GM04504 (cell line): ENCODE measurements around the gene MAPK8IP1.

Experiments used
- DNase-seq: peaks from one replicate; pipeline ENCODE4 v3.0.0-alpha.2; 2012; ENCODE audit warnings: low read depth

Gene MAPK8IP1

GRCh38 chr11:45860348-45860747 lies 25.1 kb upstream of the MAPK8IP1 start:
- DNase-seq, result no peak

DNA sequence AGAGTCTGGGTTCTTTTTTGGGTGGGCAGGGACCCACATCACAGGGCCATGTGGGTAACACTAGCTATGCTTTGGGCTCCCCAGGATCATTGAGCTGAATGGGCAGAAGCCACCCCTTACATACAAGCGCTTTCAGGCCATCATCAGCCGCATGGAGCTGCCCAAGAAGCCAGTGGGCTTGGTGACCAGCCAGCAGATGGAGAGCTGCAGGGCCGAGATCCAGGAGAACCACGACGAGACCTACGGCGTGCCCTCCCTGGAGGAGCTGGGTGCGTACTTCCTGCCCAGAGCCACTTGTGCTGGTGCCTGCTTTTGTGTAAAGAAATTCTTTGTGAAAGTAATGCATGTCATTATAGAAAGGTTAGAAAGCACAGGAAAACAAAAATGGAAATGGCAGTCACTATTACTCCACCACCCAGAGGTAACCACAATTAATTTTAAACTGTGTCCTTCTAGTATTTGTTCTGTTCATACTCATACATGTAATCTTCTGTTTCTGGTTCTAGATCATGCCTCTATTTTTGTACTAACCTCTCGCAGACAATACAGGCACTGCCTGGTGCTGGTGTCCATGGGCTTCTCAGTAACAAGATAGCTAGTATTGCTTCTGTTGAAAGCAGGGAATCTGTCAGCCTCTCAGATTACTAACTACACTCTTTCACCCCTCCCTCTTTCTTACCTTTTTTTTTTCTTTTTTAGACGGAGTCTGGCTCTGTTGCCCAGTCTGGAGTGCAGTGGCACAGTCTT lies 24.5 kb upstream of the MAPK8IP1 start:
- no peak for DNase-seq

DNA sequence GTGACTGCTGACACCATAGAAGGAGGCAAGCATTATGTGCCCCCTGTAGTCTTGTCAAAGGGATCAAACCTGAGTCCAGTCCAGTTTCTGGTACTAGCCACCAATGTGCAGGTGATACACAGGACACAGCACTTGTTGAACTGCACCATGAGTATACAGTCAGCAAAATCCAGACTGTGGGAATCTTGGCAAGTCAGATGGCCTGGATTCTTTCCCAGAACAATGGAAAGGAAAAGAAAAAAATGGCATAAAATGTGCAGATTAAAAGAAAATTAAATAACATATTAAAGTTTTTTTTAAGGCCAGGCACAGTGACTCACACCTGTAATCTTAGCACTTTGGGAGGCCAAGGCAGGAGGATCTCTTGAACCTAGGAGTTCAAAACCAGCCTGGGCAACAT lies 21.4 kb upstream of the MAPK8IP1 start:
- DNase-seq, result no peak

GRCh38 chr11:45869551-45869950 lies 15.9 kb upstream of the MAPK8IP1 start:
- DNase-seq, result no peak

GRCh38 chr11:45870706-45871105 lies 14.7 kb upstream of the MAPK8IP1 start:
- no peak for DNase-seq

GRCh38 chr11:45871638-45872037 lies 13.8 kb upstream of the MAPK8IP1 start:
- DNase-seq, result no peak

DNA sequence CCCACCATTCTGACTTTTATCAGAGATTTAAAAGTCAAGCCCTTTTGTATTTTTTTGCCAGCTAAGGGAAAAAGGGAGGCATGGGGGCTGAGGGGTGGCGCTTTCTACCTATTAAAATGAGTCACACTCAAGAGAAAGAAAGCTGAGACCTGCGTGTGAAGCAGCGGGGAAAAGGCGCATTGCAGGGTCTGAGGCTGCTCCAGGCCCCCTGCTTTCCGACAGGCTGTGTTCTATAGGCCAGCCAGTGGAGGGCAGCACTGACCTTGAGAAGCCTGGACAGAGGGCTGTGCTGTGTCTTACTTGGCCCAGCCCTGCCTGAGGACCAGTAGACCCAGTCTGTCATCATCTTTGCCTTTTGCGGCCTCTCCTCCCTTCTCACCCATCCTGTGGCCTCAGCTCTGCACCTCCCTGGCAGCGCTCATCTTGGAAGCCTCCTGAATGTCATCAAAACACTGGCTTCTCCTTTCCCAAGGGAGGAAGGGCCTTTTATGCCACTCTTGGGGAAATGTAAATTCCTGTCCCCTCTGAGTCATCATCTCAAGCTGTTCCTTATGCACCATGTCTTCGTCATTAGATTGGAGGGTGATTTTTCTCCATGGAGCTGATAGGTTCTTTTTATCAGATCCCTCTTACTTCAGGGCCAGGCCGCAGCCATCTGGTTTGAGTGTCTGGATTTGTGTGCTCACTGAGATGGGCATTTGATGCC lies 12.6 kb upstream of the MAPK8IP1 start:
- peak; percentile 97 for DNase-seq

GRCh38 chr11:45876401-45876800 lies 9.1 kb upstream of the MAPK8IP1 start:
- no peak for DNase-seq

DNA sequence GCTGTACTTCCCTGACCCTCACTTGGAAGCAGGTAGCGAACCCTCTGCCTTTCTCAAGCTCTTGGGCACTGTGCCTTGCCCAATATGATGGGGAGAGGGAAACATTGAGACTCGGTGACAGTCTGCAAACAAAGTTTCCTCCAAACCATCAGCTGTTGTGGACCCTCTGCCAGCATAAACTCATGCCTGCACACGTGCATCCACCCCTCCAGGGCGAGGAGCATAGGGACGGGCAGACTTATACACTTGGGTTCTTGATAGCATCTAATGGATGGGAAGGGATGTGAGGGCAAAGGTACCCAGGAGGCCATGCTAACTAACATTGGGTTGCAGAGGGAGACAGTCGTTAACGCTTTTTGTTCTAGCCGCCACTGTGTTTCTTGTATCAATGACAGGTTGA lies 8.2 kb upstream of the MAPK8IP1 start:
- no peak for DNase-seq

DNA sequence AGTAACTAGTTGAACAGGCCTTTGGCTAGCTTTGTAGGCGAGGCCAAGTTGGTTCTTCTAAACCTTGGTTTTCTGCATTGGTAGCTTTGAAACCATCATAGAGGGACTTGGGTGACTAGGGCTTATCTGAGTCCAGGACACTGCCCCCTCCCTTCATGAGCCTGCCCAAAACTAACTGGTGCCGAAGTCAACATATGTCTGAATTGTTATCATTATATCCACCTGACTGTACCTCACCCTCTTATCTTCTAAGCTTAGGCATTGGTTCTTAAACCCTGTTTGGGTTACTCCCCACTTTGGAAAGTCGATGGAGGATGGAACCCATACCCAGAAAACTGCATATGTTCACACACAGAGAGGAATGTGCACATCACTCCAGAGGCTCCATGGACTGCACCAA lies 7.6 kb upstream of the MAPK8IP1 start:
- DNase-seq, result no peak

- no peak for DNase-seq
These were observed 5.4 kb upstream of the MAPK8IP1 start for GRCh38 chr11:45879803-45880686.

- no peak for DNase-seq
These were observed 4.5 kb upstream of the MAPK8IP1 start for GRCh38 chr11:45880772-45881570.

DNA sequence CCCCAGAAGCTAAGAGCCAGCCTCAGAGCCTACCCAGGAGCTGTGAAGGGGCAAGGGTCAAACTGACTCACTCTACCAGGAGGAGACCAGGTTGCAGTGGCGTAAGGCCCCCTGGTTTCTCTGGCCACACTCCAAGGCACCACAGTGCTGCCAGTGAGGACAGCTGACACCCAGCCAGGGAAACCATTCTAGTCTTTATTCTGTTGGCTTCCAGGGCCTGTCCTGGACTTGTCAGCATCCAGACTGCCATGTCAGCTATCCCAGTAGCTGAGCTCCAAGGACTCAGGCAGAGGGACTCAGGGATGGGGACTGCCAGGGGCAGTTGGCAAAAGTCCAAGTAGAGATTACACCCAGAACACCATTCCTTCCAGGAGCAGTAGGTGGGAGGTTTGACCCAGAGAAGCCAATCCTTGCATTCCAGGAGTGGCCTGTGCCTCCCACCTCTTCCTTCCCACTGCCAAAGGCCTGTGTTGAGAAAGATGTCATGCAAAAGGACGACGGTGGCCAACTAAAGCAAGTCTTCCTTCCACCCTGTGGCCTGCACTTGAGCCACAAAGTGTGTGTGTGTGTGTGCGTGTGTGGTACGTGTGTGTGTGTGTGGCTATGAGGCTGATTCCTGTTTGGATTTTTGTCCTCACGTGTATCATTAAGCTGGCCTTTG lies 3.6 kb upstream of the MAPK8IP1 start:
- DNase-seq, result no peak

DNA sequence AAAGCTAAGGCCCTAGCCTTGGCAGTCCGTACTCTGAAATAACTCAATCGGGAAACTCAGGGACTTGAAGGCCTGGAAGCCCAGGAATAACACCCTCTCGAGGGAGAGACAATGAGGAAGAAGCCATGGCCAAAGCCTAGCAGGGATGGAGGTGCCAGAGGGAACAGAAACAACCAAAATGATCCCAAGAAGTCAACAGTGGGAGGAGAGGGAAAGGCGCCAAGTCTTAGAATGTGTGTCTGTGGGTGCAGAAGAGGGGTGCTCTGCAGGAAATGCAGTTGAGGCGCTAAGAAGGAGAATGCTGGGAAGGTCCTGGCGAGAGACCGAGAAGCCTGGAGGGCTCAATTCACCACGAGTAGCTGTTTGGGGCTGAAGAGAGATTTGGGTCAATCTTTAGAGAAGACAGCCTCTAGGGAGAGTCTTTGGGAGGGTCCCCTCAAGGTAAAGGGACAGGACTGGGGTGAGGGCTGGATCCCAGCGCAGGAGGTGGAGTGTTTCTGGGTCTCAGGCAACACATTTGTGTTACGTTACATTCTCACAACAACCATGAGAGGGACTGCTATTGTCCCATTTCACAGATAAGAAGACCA lies 760 bp upstream of the MAPK8IP1 start:
- no peak for DNase-seq

- DNase-seq, result no peak
These were observed 670 bp downstream of the MAPK8IP1 start for GRCh38 chr11:45885921-45886721.

DNA sequence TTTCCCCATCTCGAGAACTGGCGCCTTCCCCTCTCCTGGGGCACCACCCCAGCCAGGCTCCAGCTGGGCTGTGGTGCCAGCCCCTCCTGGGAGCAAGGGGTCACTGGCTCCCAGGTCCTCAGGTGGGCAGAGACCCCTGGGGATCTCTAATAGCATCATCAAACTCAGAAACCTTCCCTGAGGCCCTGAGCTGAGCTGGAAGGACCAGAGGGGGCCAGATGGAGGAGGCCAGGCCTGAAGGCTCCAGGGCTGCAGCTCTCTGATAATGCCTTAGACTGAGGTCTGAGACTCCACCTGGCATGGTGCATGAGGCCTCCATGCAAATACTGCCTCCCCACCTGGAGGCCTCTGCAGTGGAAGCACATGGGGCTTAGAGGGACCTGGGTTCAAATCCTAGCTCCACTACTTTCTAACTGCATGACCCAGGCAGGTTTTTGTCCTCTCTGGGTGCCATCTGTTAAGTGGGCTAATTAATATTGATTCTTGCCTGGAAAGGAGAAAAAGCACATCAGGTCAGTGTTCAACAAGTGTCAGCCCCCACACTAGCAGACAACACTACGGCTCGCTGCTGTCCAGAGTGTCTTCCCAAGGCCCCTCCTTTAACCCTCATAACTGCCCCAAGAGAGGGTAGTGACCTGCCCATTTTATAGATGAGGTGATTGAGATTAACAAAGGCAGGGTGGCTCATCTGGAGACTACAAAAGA lies 1.5 kb downstream of the MAPK8IP1 start:
- no peak for DNase-seq

DNA sequence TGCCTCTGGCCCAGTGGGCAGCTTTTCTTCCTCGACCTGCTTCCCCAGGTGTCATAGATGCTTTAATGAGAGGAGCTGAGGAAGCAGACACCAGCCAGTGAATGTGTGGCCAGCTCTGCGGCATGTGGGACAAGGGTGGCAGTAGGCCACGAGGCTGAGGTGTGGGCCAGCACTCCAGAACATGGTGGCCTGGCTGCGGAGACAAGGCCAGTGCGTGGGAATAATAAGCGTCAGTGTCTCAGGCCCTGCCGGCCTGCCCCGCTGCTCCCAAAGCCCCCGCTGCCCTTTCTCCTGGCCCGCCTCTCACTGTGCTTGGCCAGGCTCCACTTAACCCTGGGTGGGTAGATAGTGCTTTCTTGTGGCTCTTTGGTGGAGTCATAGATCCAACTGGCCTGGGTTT lies 2.1 kb downstream of the MAPK8IP1 start:
- no peak for DNase-seq

DNA sequence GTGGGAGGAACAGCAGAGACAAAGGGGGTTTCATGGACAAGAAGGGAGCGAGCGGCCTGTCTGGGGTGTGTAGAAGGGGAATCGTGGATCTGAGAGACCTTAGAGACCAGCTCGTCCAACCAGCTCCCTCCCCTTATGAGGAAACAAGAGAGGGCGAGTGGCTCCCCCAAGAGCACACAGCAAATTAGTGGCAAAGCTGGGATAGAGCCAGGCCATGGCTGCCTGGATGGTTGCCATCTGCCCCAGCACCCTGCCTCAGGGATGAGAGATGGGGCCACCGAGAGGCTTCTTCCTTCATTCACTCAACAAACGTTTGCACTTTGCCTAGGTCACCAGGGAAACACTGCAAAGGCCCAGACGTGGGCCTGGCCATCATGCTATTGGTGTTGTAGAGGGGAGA lies 4.1 kb downstream of the MAPK8IP1 start:
- no peak for DNase-seq

DNA sequence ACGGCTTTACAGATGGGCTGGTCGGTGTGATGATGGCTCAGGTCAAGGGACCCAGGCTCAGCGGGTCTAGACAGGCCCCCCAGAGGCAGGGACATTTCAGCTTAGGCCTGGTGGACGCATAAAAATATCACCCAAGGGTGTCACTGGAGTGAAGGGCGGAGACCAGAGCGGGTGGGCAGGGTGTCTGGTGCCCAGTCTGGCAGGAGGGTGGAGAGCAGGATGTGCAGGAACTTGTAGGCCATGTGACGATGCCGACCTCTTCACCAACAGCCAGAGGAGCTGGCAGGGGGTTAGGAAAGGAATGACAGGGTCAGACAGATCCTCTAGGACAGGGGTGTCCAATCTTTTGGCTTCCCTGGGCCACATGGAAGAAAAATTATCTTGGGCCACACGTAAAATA lies 4.5 kb downstream of the MAPK8IP1 start:
- DNase-seq, result no peak
